HL-60 (cell line): ENCODE results near the gene CXCR4.

Experiments
- DNase-seq, 2 experiments: peaks; one replicate each; pipeline ENCODE4 v3.0.0-alpha.2; 2010 to 2020; ENCODE audit warnings: low read depth in 1 of 2, low spot score in 1 of 2
- H3K27ac ChIP-seq: fragments of 250-450 bp; sonication (Bioruptor Pico); replicated peaks from 2 replicates; pipeline ENCODE4 v1.5.1; 2020; ENCODE audit warnings: mild to moderate bottlenecking, moderate library complexity
- H3K27me3 ChIP-seq: fragments of 250-450 bp; sonication (Bioruptor Pico); 2 replicates; pipeline ENCODE4 v1.5.1; 2021; ENCODE audit warnings: mild to moderate bottlenecking, moderate library complexity; ENCODE audit not compliant: insufficient read depth, poor library complexity, severe bottlenecking
- H3K4me3 ChIP-seq: replicated peaks from 2 replicates; pipeline ENCODE4 v1.5.1; 2011; ENCODE audit warnings: mild to moderate bottlenecking, control low read depth, low read length; ENCODE audit not compliant: insufficient read depth
- GABPA ChIP-seq: IDR thresholded peaks from 2 replicates; pipeline ENCODE4 v1.6.1; 2012; ENCODE audit warnings: low read depth
- POLR2AphosphoS5 ChIP-seq: IDR thresholded peaks from 2 replicates; pipeline ENCODE4 v1.6.1; 2012; ENCODE audit warnings: low read depth
- REST ChIP-seq: IDR thresholded peaks from 2 replicates; pipeline ENCODE4 v1.6.1; 2012; ENCODE audit warnings: low read depth; ENCODE audit not compliant: insufficient replicate concordance
- SPI1 ChIP-seq: IDR thresholded peaks from 2 replicates; pipeline ENCODE4 v1.6.1; 2012; ENCODE audit warnings: low read depth, mild to moderate bottlenecking, borderline replicate concordance
- TF ChIP-seq, protein P1 (sequence below): IDR thresholded peaks from one replicate; pipeline ENCODE4 v1.5.1; 2011; ENCODE audit warnings: low read length, control low read depth, inconsistent platforms; ENCODE audit not compliant: insufficient read depth

CXCR4 gene

DNA sequence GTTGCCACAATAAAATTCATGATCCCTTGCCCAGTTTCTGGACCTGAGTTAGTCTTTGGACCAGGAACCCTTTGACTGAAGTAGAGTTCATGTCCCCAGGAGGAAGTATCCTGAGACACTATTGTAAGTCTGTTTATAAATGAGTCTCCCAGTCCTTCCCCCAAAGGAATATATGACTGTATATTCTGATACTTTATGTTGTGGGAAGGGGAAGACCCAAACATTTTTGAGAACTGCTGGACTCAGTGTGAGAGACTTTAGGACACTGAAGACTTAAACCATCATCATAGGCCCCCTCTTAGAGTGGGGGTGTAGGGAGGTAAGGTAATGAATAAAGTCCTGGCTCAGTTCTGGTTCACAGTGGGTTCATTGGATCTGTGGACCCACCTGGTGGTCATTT, 28.6 kb upstream of the CXCR4 start:
- no peak overlapping the region for H3K4me3 ChIP-seq
- TF ChIP-seq GABPA: no peak
- TF ChIP-seq SPI1: no peak
- TF ChIP-seq REST: no peak
- TF ChIP-seq POLR2AphosphoS5: no peak
- TF ChIP-seq, protein P1, sequence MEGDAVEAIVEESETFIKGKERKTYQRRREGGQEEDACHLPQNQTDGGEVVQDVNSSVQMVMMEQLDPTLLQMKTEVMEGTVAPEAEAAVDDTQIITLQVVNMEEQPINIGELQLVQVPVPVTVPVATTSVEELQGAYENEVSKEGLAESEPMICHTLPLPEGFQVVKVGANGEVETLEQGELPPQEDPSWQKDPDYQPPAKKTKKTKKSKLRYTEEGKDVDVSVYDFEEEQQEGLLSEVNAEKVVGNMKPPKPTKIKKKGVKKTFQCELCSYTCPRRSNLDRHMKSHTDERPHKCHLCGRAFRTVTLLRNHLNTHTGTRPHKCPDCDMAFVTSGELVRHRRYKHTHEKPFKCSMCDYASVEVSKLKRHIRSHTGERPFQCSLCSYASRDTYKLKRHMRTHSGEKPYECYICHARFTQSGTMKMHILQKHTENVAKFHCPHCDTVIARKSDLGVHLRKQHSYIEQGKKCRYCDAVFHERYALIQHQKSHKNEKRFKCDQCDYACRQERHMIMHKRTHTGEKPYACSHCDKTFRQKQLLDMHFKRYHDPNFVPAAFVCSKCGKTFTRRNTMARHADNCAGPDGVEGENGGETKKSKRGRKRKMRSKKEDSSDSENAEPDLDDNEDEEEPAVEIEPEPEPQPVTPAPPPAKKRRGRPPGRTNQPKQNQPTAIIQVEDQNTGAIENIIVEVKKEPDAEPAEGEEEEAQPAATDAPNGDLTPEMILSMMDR: no peak
- H3K27me3 ChIP-seq: no peaks in the 10 kb centered on the region
- DNase-seq: no peak
- no peak overlapping the region for H3K27ac ChIP-seq

- Histone ChIP-seq H3K27ac (peak overlapping the region; percentile 34), H3K4me3 (no peak overlapping the region), H3K27me3 (no peaks in the 10 kb centered on the region)
- 0 out of 2 replicates have a peak, but pooled peaks have one; percentile 16 for TF ChIP-seq POLR2AphosphoS5
- no peak for TF ChIP-seq SPI1
- DNase-seq: no peak
Observed at GRCh38 chr2:136143603-136144451, 25.9 kb upstream of the CXCR4 start.

GRCh38 chr2:136141510-136142149, 23.7 kb upstream of the CXCR4 start:
- H3K4me3 ChIP-seq: no peak overlapping the region
- DNase-seq: peak; percentile 53 to 83
- no peaks in the 10 kb centered on the region for H3K27me3 ChIP-seq
- H3K27ac ChIP-seq: peak overlapping the region; percentile 46
- TF ChIP-seq, protein P1: no peak

GRCh38 chr2:136139631-136140030, 21.7 kb upstream of the CXCR4 start:
- H3K27me3 ChIP-seq: no peaks in the 10 kb centered on the region
- H3K27ac ChIP-seq: no peak overlapping the region
- H3K4me3 ChIP-seq: no peak overlapping the region
- DNase-seq: no peak
- TF ChIP-seq SPI1: no peak
- no peak for TF ChIP-seq GABPA
- no peak for TF ChIP-seq REST
- TF ChIP-seq POLR2AphosphoS5: no peak
- TF ChIP-seq, protein P1: no peak
